ENCODE measurements around the gene ZNF408. TPM values are rescaled to one million over a fixed set of nuclear protein-coding genes. Genes with fewer than 3 reads are reported as not detected.

ZNF408 gene
- polyA plus RNA-seq, 1 donor from 2014 or later = 9.1 TPM

DNA sequence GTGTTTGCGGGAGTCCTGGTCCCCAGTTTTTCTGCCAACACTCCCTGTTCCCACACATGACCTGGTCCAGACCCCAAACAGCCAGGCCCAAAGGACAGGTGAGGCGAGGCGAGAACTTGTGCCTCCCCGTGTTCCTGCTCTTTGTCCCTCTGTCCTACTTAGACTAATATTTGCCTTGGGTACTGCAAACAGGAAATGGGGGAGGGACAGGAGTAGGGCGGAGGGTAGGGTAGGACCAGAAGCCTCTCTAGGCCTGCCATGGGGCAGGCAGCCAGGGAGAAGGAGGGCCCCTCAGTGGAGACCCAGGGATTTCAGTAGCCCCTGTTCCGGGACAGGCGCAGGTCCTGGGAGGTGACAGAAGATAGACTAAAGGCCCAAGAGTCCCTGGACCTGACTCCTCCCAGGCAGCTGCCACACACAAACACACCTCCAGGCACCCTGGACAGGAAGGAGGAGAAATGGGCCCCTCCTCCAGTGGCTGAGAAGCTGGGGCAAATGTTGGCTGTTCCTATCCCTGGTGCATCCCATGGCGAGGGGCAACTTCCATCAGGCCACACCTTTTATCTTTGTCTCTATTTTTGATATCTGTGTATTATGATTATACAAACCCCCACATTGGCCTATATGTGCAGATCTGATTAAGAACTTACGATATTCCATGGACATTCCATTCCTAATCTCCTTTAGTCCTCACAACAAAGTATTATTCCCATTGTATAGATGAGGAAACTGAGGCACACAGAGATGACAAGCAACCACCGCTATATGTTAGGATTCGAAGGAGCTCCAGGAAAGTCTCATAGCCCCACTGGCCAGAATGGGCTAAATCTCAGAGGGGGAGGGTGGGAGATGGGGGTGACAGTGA is 17.6 kb downstream of the ZNF408 start:
- H3K9me3 ChIP-seq (ENCODE audit: low read length) = no peaks in the 10 kb centered on the region
- H3K27me3 ChIP-seq (ENCODE audit: insufficient read depth, low read depth, low read length) = no peaks in the 10 kb centered on the region
- no peaks in the 10 kb centered on the region for H4K20me1 ChIP-seq (ENCODE audit: insufficient read depth)
- no peaks in the 10 kb centered on the region for H3K79me2 ChIP-seq (replicated peaks; ENCODE audit: insufficient read depth, low read length)
- H2AFZ ChIP-seq (ENCODE audit: low read depth, low read length) = no peak overlapping the region
- H3K36me3 ChIP-seq (ENCODE audit: insufficient read depth, low read length) = no peaks in the 10 kb centered on the region
- no peaks in the 10 kb centered on the region for H3F3A ChIP-seq (ENCODE audit: insufficient read depth, low read length, poor library complexity, severe bottlenecking)
- H3K27ac ChIP-seq (ENCODE audit: low read length) = no peak overlapping the region
- H3K4me2 ChIP-seq (ENCODE audit: low read length) = no peak overlapping the region
- H3K9me2 ChIP-seq (ENCODE audit: insufficient read depth, low read length) = no peaks in the 10 kb centered on the region
- H3K4me3 ChIP-seq (ENCODE audit: low read length) = no peak overlapping the region
- TF ChIP-seq TAF1 (IDR thresholded peaks at IDR 0.05; ENCODE audit: low read depth) = no peak
- H3K9ac ChIP-seq (ENCODE audit: low read length) = no peak overlapping the region

- Histone ChIP-seq H3K9me2 (ENCODE audit: insufficient read depth, low read length) (no peaks in the 10 kb centered on the region), H2AFZ (ENCODE audit: low read depth, low read length) (no peak within 1 kb of the TSS)
These were observed 18.3 kb downstream of the ZNF408 start, which contains the start of gene F2 for GRCh38 chr11:46719048-46719542. F2 (plus strand) TSS chr11:46719213; CDS start chr11:46719236, 23 bp downstream.

More at GRCh38 chr11:46719048-46719542, 18.3 kb downstream of the ZNF408 start, which contains the start of gene F2:
- Histone ChIP-seq H3K9me3 (ENCODE audit: low read length) (no peaks in the 10 kb centered on the region), H3K36me3 (ENCODE audit: insufficient read depth, low read length) (no peaks in the 10 kb centered on the region), H3K4me2 (ENCODE audit: low read length) (no peak within 1 kb of the TSS), H3K27me3 (ENCODE audit: insufficient read depth, low read depth, low read length) (no peaks in the 10 kb centered on the region), H4K20me1 (ENCODE audit: insufficient read depth) (no peaks in the 10 kb centered on the region), H3F3A (ENCODE audit: insufficient read depth, low read length, poor library complexity, severe bottlenecking) (no peaks in the 10 kb centered on the region), H3K9ac (ENCODE audit: low read length) (no peak within 1 kb of the TSS), H3K79me2 (replicated peaks; ENCODE audit: insufficient read depth, low read length) (no peaks in the 10 kb centered on the region), H3K4me3 (ENCODE audit: low read length) (no peak within 1 kb of the TSS), H3K27ac (ENCODE audit: low read length) (no peak within 1 kb of the TSS)
- TF ChIP-seq SMC3 (conservative IDR thresholded peaks at IDR 0.05; ENCODE audit: poor library complexity) (no peak), POLR2AphosphoS5 (IDR thresholded peaks at IDR 0.05) (no peak), TAF1 (IDR thresholded peaks at IDR 0.05; ENCODE audit: low read depth) (no peak), EZH2 (IDR thresholded peaks at IDR 0.05; ENCODE audit: borderline replicate concordance, insufficient read depth, low read length, poor library complexity, severe bottlenecking) (no peak), MXI1 (conservative IDR thresholded peaks at IDR 0.05; ENCODE audit: poor library complexity, severe bottlenecking) (no peak), CTCF (IDR thresholded peaks at IDR 0.05; ENCODE audit: poor library complexity, severe bottlenecking) (no peak), REST (IDR thresholded peaks at IDR 0.05; ENCODE audit: borderline replicate concordance) (no peak), RAD21 (conservative IDR thresholded peaks at IDR 0.05) (no peak), EP300 (conservative IDR thresholded peaks at IDR 0.05; ENCODE audit: poor library complexity, severe bottlenecking) (no peak)
